Naive thymus-derived CD4-positive, alpha-beta T cell (primary cell): ENCODE results near the gene OBI1. TPM values are rescaled to one million over a fixed set of nuclear protein-coding genes. Genes with fewer than 3 reads are reported as not detected.

Experiments used
- ATAC-seq: fragments of 150-1000 bp; cut with Tn5 transposase; 2 replicates; pipeline ENCODE4 v1.10.0; 2021; ENCODE audit warnings: mild to moderate bottlenecking, moderate library complexity
- CTCF ChIA-PET: fragments of 350-600 bp; sonication (Branson Sonifier 250); formaldehyde crosslinking; loops from one replicate; lab custom pipeline; 2021; ENCODE audit warnings: antibody characterized with exemption; lab: Charles Lee
- POLR2A ChIA-PET: fragments of 350-600 bp; sonication (Branson Sonifier 250); formaldehyde crosslinking; loops from one replicate; lab custom pipeline; 2021; ENCODE audit warnings: antibody characterized with exemption, inconsistent platforms; lab: Charles Lee
- DNase-seq, 9 donors: peaks; one replicate each; pipeline versions ENCODE4 v3.0.0 to v3.0.0-alpha.2; 2020 to 2022; ENCODE audit warnings: mixed read lengths in 1 of 9
- H3K27ac ChIP-seq: one replicate; pipeline ENCODE4 v1.7.0; 2013; ENCODE audit warnings: mild to moderate bottlenecking, low read depth, low read length, moderate library complexity
- H3K27me3 ChIP-seq, 2 donors: one replicate each; pipeline ENCODE4 v1.7.0; 2013; ENCODE audit warnings: low read length in 2 of 2, mild to moderate bottlenecking in 2 of 2, moderate library complexity in 2 of 2; ENCODE audit not compliant: control insufficient read depth in 2 of 2, insufficient read depth in 2 of 2
- H3K36me3 ChIP-seq, 3 experiments: 1 replicate in 2 of 3; 2 replicates in 1 of 3; pipeline ENCODE4 v1.7.0; 2013; ENCODE audit warnings: low read length in 3 of 3, mild to moderate bottlenecking in 3 of 3, moderate library complexity in 1 of 3; ENCODE audit not compliant: insufficient read depth in 3 of 3, control insufficient read depth in 2 of 3
- H3K4me1 ChIP-seq, 2 donors: one replicate each; pipeline ENCODE4 v1.7.0; 2013; ENCODE audit warnings: low read length in 2 of 2, mild to moderate bottlenecking in 2 of 2, moderate library complexity in 1 of 2; ENCODE audit not compliant: control insufficient read depth in 2 of 2, insufficient read depth in 2 of 2
- H3K4me3 ChIP-seq: 2 replicates; pipeline ENCODE4 v1.7.0; 2013; ENCODE audit warnings: mild to moderate bottlenecking, low read length
- H3K9me3 ChIP-seq, 3 experiments: 1 replicate in 2 of 3; 2 replicates in 1 of 3; pipeline ENCODE4 v1.7.0; 2013; ENCODE audit warnings: low read length in 3 of 3; ENCODE audit not compliant: control insufficient read depth in 2 of 3
- H3K27ac Mint-ChIP-seq, 9 donors: one replicate each; pipeline ENCODE4 v1.8.0; 2020 to 2022; ENCODE audit warnings: mixed read lengths in 9 of 9, mild to moderate bottlenecking in 8 of 9, moderate library complexity in 5 of 9, inconsistent platforms in 2 of 9
- H3K27me3 Mint-ChIP-seq, 5 donors: one replicate each; pipeline ENCODE4 v1.8.0; 2021 to 2022; ENCODE audit warnings: mixed read lengths in 5 of 5, mild to moderate bottlenecking in 1 of 5
- H3K36me3 Mint-ChIP-seq, 5 donors: one replicate each; pipeline ENCODE4 v1.8.0; 2020 to 2022; ENCODE audit warnings: mixed read lengths in 5 of 5, mild to moderate bottlenecking in 3 of 5, inconsistent platforms in 1 of 5
- H3K4me1 Mint-ChIP-seq, 7 donors: one replicate each; pipeline ENCODE4 v1.8.0; 2020 to 2022; ENCODE audit warnings: mixed read lengths in 7 of 7, mild to moderate bottlenecking in 3 of 7, inconsistent platforms in 1 of 7
- H3K4me3 Mint-ChIP-seq, 10 donors: one replicate each; pipeline ENCODE4 v1.8.0; 2020 to 2022; ENCODE audit warnings: mild to moderate bottlenecking in 10 of 10, mixed read lengths in 10 of 10, moderate library complexity in 6 of 10, inconsistent platforms in 2 of 10
- H3K9me3 Mint-ChIP-seq, 11 donors: one replicate each; pipeline ENCODE4 v1.8.0; 2020 to 2022; ENCODE audit warnings: mixed read lengths in 11 of 11, mild to moderate bottlenecking in 4 of 11, inconsistent platforms in 1 of 11, moderate library complexity in 1 of 11
- intact Hi-C, 2 donors: fragments of 100-400 bp; cut with micrococcal nuclease; formaldehyde crosslinking; loops; one replicate each; pipeline ENCODE4 v1.15.1; 2023
- polyA plus RNA-seq, 2 donors: library from polyadenylated mRNA; unstranded; fragments of 300-500 nt; fragmentation: Illumina TruSeq; gene quantifications; one replicate each; pipeline ENCODE4 v1.2.3, GENCODE V29; 2021
- total RNA-seq, 6 experiments: library from RNA in 5 of 6; stranded (reverse) in 5 of 6; gene quantifications; 1 replicate in 5 of 6; 2 replicates in 1 of 6; pipeline ENCODE4 v1.2.3 and lab custom pipeline; 2021 to 2026

Gene OBI1
- total and polyA plus RNA-seq, 7 experiments from 2014 or later, result 4.2 to 17.7 (median 15.9) TPM

GRCh38 chr13:78607409-78608251, 51.3 kb downstream of the OBI1 start:
- peaks cover 26 to 53% of the 10 kb centered on the region in 2 donors for H3K27me3 ChIP-seq
- Mint-ChIP-seq H3K4me1 (peaks cover 32 to 63% (median 53%) of the 10 kb centered on the region in 7 donors), H3K4me3 (peak overlapping the region; percentile 34 to 83 (median 72)), H3K9me3 (peaks cover 0 to 13% (median 1%) of the 10 kb centered on the region in 11 donors), H3K27me3 (peaks cover 74 to 89% (median 80%) of the 10 kb centered on the region in 5 donors), H3K27ac (peak overlapping the region in 1 of 9 donors; percentile 65), H3K36me3 (peaks cover 0 to 5% (median 0%) of the 10 kb centered on the region in 5 donors)
- ATAC-seq, result no peak
- H3K36me3 ChIP-seq, result no peaks in the 10 kb centered on the region
- CTCF ChIA-PET, result no interaction called here
- no peaks in the 10 kb centered on the region for H3K9me3 ChIP-seq
- intact Hi-C loops, result loop anchor here (1.0 to 10.0 kb wide), 4 partner anchors 10 to 913 kb away; partner anchors contain the start of gene SLAIN1 (in 1 of the 2)
- H3K27ac ChIP-seq, result no peak overlapping the region
- H3K4me3 ChIP-seq, result no peak overlapping the region
- H3K4me1 ChIP-seq, result peaks cover 11 to 33% of the 10 kb centered on the region in 2 donors
- POLR2A ChIA-PET, result interaction anchor here (0.6 to 1.2 kb wide), 3 partner anchors 10 to 1838 kb away, joined by 3 to 6 read pairs (median 3); no protein-coding TSS in a partner anchor
- no peak for DNase-seq

- POLR2A ChIA-PET, result interaction anchor here (0.9 to 1.2 kb wide), 2 partner anchors 10 to 11 kb away, joined by 3 to 6 read pairs; no protein-coding TSS in a partner anchor
- DNase-seq, result no peak
- Histone ChIP-seq H3K9me3 (no peaks in the 10 kb centered on the region), H3K4me1 (peaks cover 11 to 38% of the 10 kb centered on the region in 2 donors), H3K27ac (no peak overlapping the region), H3K27me3 (peaks cover 26 to 57% of the 10 kb centered on the region in 2 donors), H3K4me3 (no peak overlapping the region), H3K36me3 (no peaks in the 10 kb centered on the region)
- CTCF ChIA-PET, result no interaction called here
- Mint-ChIP-seq H3K4me1 (peaks cover 37 to 68% (median 58%) of the 10 kb centered on the region in 7 donors), H3K27me3 (peaks cover 79 to 91% (median 85%) of the 10 kb centered on the region in 5 donors), H3K9me3 (peaks cover 0 to 17% (median 2%) of the 10 kb centered on the region in 11 donors), H3K4me3 (peak overlapping the region in 8 of 10 donors; percentile 14 to 83 (median 56)), H3K36me3 (peaks cover 0 to 5% (median 0%) of the 10 kb centered on the region in 5 donors), H3K27ac (peak overlapping the region in 2 of 9 donors; percentile 9 to 36)
- ATAC-seq, result no peak
- intact Hi-C loops, result loop anchor here (10.0 kb wide), 2 partner anchors 682 to 912 kb away; partner anchors contain the start of gene SLAIN1 (in 1 of the 2)
These were observed 52.2 kb downstream of the OBI1 start for GRCh38 chr13:78606471-78607408.

GRCh38 chr13:78604782-78605611, 54.0 kb downstream of the OBI1 start:
- Mint-ChIP-seq H3K27ac (peak overlapping the region in 1 of 9 donors; percentile 34), H3K9me3 (peaks cover 0 to 24% (median 4%) of the 10 kb centered on the region in 11 donors), H3K27me3 (peaks cover 79 to 91% (median 86%) of the 10 kb centered on the region in 5 donors), H3K4me3 (peak overlapping the region in 3 of 10 donors; percentile 10 to 95 (median 78)), H3K4me1 (peaks cover 37 to 79% (median 68%) of the 10 kb centered on the region in 7 donors), H3K36me3 (peaks cover 0 to 5% (median 0%) of the 10 kb centered on the region in 5 donors)
- Histone ChIP-seq H3K4me3 (no peak overlapping the region), H3K36me3 (no peaks in the 10 kb centered on the region), H3K27ac (no peak overlapping the region), H3K4me1 (peaks cover 11 to 43% of the 10 kb centered on the region in 2 donors), H3K9me3 (no peaks in the 10 kb centered on the region), H3K27me3 (peaks cover 30 to 66% of the 10 kb centered on the region in 2 donors)
- intact Hi-C loops, result loop anchor here (5.0 to 10.0 kb wide), 5 partner anchors 52 to 910 kb away; partner anchors contain the start of genes SLAIN1 (in 2 of the 2) and OBI1 (in 1 of the 2)
- DNase-seq, result no peak
- no peak for ATAC-seq
- ChIA-PET CTCF (no interaction called here), POLR2A (no interaction called here)

- no peak within 1 kb of the TSS for H3K27ac ChIP-seq
- H3K4me3 Mint-ChIP-seq, result peak within 1 kb of the TSS; percentile 76 to 95 (median 85)
- H3K9me3 Mint-ChIP-seq, result peaks cover 0 to 40% (median 18%) of the 10 kb centered on the region in 11 donors
- H3K36me3 Mint-ChIP-seq, result peaks cover 0 to 5% (median 0%) of the 10 kb centered on the region in 5 donors
- ChIA-PET POLR2A (no interaction called here), CTCF (no interaction called here)
- DNase-seq, result peak in 4 of 9 donors; percentile 44 to 70 (median 50)
- H3K36me3 ChIP-seq, result no peaks in the 10 kb centered on the region
- peak within 1 kb of the TSS in 6 of 9 donors; percentile 7 to 89 (median 68) for H3K27ac Mint-ChIP-seq
- peaks cover 35 to 70% (median 56%) of the 10 kb centered on the region in 7 donors for H3K4me1 Mint-ChIP-seq
- peak within 1 kb of the TSS; percentile 43 for H3K4me3 ChIP-seq
- ATAC-seq, result peak; percentile 59
- H3K27me3 ChIP-seq, result peaks cover 44 to 74% of the 10 kb centered on the region in 2 donors
- no peaks in the 10 kb centered on the region for H3K9me3 ChIP-seq
- peaks cover 82 to 91% (median 88%) of the 10 kb centered on the region in 5 donors for H3K27me3 Mint-ChIP-seq
- H3K4me1 ChIP-seq, result peaks cover 4 to 31% of the 10 kb centered on the region in 2 donors
- intact Hi-C loops, result loop anchor here (1.0 to 10.0 kb wide), 6 partner anchors 8 to 909 kb away; partner anchors contain the start of genes SLAIN1 (in 2 of the 2) and OBI1 (in 1 of the 2)
These were observed 55.6 kb downstream of the OBI1 start, which contains the start of gene POU4F1 for GRCh38 chr13:78603240-78603957. Gene POU4F1, minus strand, starts transcription at chr13:78603552. Its CDS starts 226 bp downstream, at chr13:78603326.
